DND-41 (cell line): ENCODE measurements around the gene CLDN2.

Source experiments
- ATAC-seq: fragments of 200-7000 bp; cut with Tn5 transposase; 3 replicates; pipeline ENCODE4 v1.9.1; 2021; ENCODE audit warnings: low read depth; ENCODE audit not compliant: insufficient read depth
- DNase-seq: peaks from one replicate; pipeline ENCODE4 v3.0.0-alpha.2; 2020
- H2AFZ ChIP-seq: 2 replicates; pipeline ENCODE4 v1.6.0; 2012; ENCODE audit warnings: low read depth, low read length
- H3K27ac ChIP-seq: 2 replicates; pipeline ENCODE4 v1.5.1; 2012; ENCODE audit warnings: low read length, inconsistent platforms
- H3K27me3 ChIP-seq: fragments of 200-600 bp; sonication (generic); 2 replicates; pipeline ENCODE4 v1.6.0; 2012; ENCODE audit warnings: low read length, mild to moderate bottlenecking, inconsistent platforms; ENCODE audit not compliant: insufficient read depth, poor library complexity
- H3K36me3 ChIP-seq: 2 replicates; pipeline ENCODE4 v1.5.1; 2012; ENCODE audit warnings: low read length, inconsistent platforms; ENCODE audit not compliant: insufficient read depth
- H3K4me1 ChIP-seq: 2 replicates; pipeline ENCODE4 v1.5.1; 2012; ENCODE audit warnings: mild to moderate bottlenecking, low read length; ENCODE audit not compliant: insufficient read depth
- H3K4me2 ChIP-seq: 2 replicates; pipeline ENCODE4 v1.6.0; 2012; ENCODE audit warnings: mild to moderate bottlenecking, moderate library complexity, low read length, inconsistent platforms; ENCODE audit not compliant: insufficient read depth
- H3K4me3 ChIP-seq, 2 experiments: fragments of 200-600 bp in 1 of 2; shearing (Covaris generic) in 1 of 2; 2 replicates each; pipeline ENCODE4 v1.5.1; 2012 to 2016; ENCODE audit warnings: inconsistent platforms in 2 of 2, low read length in 2 of 2, mild to moderate bottlenecking in 2 of 2, low read depth in 1 of 2, moderate library complexity in 1 of 2
- H3K79me2 ChIP-seq: 2 replicates; pipeline ENCODE4 v1.6.0; 2012; ENCODE audit warnings: low read length, inconsistent platforms; ENCODE audit not compliant: insufficient read depth
- H3K9ac ChIP-seq: 2 replicates; pipeline ENCODE4 v1.6.0; 2012; ENCODE audit warnings: low read depth, mild to moderate bottlenecking, inconsistent platforms, low read length, moderate library complexity
- H3K9me3 ChIP-seq: 2 replicates; pipeline ENCODE4 v1.5.1; 2012; ENCODE audit warnings: low read length, moderate library complexity, mild to moderate bottlenecking, inconsistent platforms; ENCODE audit not compliant: insufficient read depth, severe bottlenecking
- H4K20me1 ChIP-seq: 2 replicates; pipeline ENCODE4 v1.6.0; 2012; ENCODE audit warnings: low read length; ENCODE audit not compliant: insufficient read depth
- EZH2 ChIP-seq: IDR thresholded peaks from 3 replicates; pipeline ENCODE4 v1.6.1; 2012; ENCODE audit warnings: borderline replicate concordance, low read depth, mild to moderate bottlenecking, moderate library complexity, low read length, inconsistent platforms; ENCODE audit not compliant: severe bottlenecking
- TF ChIP-seq, protein P1 (sequence below): IDR thresholded peaks from 2 replicates; pipeline ENCODE4 v1.5.1; 2012; ENCODE audit warnings: borderline replicate concordance, low read length, moderate library complexity, mild to moderate bottlenecking; ENCODE audit not compliant: poor library complexity, severe bottlenecking; ENCODE audit errors: extremely low read depth

Gene CLDN2

GRCh38 chrX:106894978-106895452 is 25.2 kb upstream of the CLDN2 start:
- no peak for DNase-seq
- Histone ChIP-seq H3K36me3 (no peaks in the 10 kb centered on the region), H3K4me3 (no peak overlapping the region), H3K9me3 (no peaks in the 10 kb centered on the region), H3K27me3 (no peaks in the 10 kb centered on the region), H3K4me1 (no peaks in the 10 kb centered on the region), H3K4me2 (no peak overlapping the region), H2AFZ (no peak overlapping the region), H3K27ac (no peak overlapping the region), H4K20me1 (no peaks in the 10 kb centered on the region), H3K9ac (no peak overlapping the region), H3K79me2 (no peaks in the 10 kb centered on the region)
- ATAC-seq = no peak
- TF ChIP-seq EZH2 = no peak
- TF ChIP-seq, protein P1, sequence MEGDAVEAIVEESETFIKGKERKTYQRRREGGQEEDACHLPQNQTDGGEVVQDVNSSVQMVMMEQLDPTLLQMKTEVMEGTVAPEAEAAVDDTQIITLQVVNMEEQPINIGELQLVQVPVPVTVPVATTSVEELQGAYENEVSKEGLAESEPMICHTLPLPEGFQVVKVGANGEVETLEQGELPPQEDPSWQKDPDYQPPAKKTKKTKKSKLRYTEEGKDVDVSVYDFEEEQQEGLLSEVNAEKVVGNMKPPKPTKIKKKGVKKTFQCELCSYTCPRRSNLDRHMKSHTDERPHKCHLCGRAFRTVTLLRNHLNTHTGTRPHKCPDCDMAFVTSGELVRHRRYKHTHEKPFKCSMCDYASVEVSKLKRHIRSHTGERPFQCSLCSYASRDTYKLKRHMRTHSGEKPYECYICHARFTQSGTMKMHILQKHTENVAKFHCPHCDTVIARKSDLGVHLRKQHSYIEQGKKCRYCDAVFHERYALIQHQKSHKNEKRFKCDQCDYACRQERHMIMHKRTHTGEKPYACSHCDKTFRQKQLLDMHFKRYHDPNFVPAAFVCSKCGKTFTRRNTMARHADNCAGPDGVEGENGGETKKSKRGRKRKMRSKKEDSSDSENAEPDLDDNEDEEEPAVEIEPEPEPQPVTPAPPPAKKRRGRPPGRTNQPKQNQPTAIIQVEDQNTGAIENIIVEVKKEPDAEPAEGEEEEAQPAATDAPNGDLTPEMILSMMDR = no peak

- Histone ChIP-seq H2AFZ (no peak overlapping the region), H3K79me2 (no peaks in the 10 kb centered on the region), H3K9me3 (no peaks in the 10 kb centered on the region), H3K27me3 (no peaks in the 10 kb centered on the region), H3K36me3 (no peaks in the 10 kb centered on the region), H3K4me2 (no peak overlapping the region), H4K20me1 (no peaks in the 10 kb centered on the region), H3K27ac (no peak overlapping the region), H3K4me3 (no peak overlapping the region), H3K9ac (no peak overlapping the region), H3K4me1 (no peaks in the 10 kb centered on the region)
- no peak for DNase-seq
- TF ChIP-seq EZH2 = no peak
- TF ChIP-seq, protein P1 = no peak
- ATAC-seq = no peak
Observed at GRCh38 chrX:106897259-106897658, 22.9 kb upstream of the CLDN2 start.

GRCh38 chrX:106898462-106898861 is 21.7 kb upstream of the CLDN2 start:
- H3K4me2 ChIP-seq = no peak overlapping the region
- no peak for TF ChIP-seq EZH2
- TF ChIP-seq, protein P1 = peak; percentile 56
- no peak overlapping the region for H3K4me3 ChIP-seq
- ATAC-seq = peak; percentile 76
- H3K9me3 ChIP-seq = no peaks in the 10 kb centered on the region
- no peak overlapping the region for H3K9ac ChIP-seq
- H3K79me2 ChIP-seq = no peaks in the 10 kb centered on the region
- no peaks in the 10 kb centered on the region for H3K27me3 ChIP-seq
- H2AFZ ChIP-seq = no peak overlapping the region
- H3K27ac ChIP-seq = no peak overlapping the region
- H3K4me1 ChIP-seq = no peaks in the 10 kb centered on the region
- DNase-seq = peak; percentile 9
- H3K36me3 ChIP-seq = no peaks in the 10 kb centered on the region
- no peaks in the 10 kb centered on the region for H4K20me1 ChIP-seq

DNA sequence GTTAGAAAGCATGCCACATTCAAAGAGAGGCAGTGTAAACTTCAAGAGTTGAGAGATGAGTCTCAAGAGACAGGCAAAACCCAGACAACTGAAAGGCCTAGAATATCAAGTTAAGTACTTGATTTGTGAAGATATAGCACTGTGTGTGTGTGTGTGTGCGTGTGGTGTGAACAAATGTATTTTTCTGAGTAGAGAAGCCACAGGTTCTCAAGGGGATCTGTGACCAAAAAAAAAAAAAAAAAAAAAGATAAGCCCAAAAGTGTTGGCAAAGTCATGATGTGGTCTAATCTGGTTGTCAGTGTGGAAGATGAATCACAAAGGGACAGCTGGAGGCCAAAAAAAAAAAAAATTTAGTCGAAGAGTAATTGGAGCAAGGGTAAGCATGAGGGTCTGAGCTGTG is 20.9 kb upstream of the CLDN2 start:
- Histone ChIP-seq H3K4me2 (no peak overlapping the region), H3K9ac (no peak overlapping the region), H3K4me3 (no peak overlapping the region), H3K36me3 (no peaks in the 10 kb centered on the region), H3K4me1 (no peaks in the 10 kb centered on the region), H3K27ac (no peak overlapping the region), H2AFZ (no peak overlapping the region), H3K27me3 (no peaks in the 10 kb centered on the region), H4K20me1 (no peaks in the 10 kb centered on the region), H3K9me3 (no peaks in the 10 kb centered on the region), H3K79me2 (no peaks in the 10 kb centered on the region)
- TF ChIP-seq EZH2 = no peak
- TF ChIP-seq, protein P1 = no peak
- DNase-seq = no peak
- ATAC-seq = no peak
